Neutrophil (primary cell): Measurements from ENCODE around the gene NFIA.

Experiments used
- H3K27ac ChIP-seq: fragments of 200-600 bp; sonication (generic); 2 replicates; pipeline ENCODE4 v1.5.1; 2016; ENCODE audit warnings: mild to moderate bottlenecking, moderate library complexity
- H3K27me3 ChIP-seq: fragments of 200-600 bp; sonication (generic); 2 replicates; pipeline ENCODE4 v1.6.0; 2016; ENCODE audit warnings: mild to moderate bottlenecking
- H3K36me3 ChIP-seq: fragments of 200-600 bp; sonication (generic); 2 replicates; pipeline ENCODE4 v1.5.1; 2017
- H3K4me1 ChIP-seq, 2 experiments: fragments of 200-600 bp in 1 of 2; sonication (generic) in 1 of 2; 1 replicate in 1 of 2; 2 replicates in 1 of 2; pipeline versions ENCODE4 v1.5.1 to v1.6.1; 2013 to 2016; ENCODE audit warnings: low read depth in 1 of 2, low read length in 1 of 2, mild to moderate bottlenecking in 1 of 2, moderate library complexity in 1 of 2; ENCODE audit not compliant: control insufficient read depth in 1 of 2, insufficient read depth in 1 of 2
- H3K4me3 ChIP-seq, 2 experiments: fragments of 200-600 bp in 1 of 2; sonication (generic) in 1 of 2; 1 replicate in 1 of 2; 2 replicates in 1 of 2; pipeline ENCODE4 v1.5.1; 2013 to 2016; ENCODE audit warnings: low read depth in 1 of 2, low read length in 1 of 2, mild to moderate bottlenecking in 1 of 2, moderate library complexity in 1 of 2
- H3K9me3 ChIP-seq: fragments of 200-600 bp; sonication (generic); 2 replicates; pipeline ENCODE4 v1.5.1; 2016
- CTCF ChIP-seq: fragments of 200-600 bp; sonication (generic); IDR thresholded peaks from 2 replicates; pipeline ENCODE4 v1.5.1; 2016; ENCODE audit warnings: antibody characterized with exemption

The NFIA gene

DNA sequence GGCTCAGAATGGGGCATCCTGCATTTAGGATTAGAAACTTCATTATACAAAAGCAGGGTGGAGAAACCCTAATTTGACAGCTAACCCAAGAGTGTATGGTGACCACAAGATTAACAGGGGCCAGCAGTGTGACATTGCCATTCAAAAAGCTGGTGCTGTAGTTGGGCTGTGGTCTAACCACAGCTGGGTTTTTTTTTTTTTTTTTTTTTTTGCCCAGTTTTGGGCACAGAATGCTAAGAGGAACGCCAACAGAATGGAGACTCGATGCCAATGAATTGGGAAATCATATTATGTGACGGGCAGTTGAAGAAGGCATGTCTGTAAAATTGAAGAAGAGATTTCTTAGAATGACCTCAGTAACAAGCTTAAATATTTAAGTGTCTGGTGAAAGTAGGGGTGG lies 58.4 kb downstream of the NFIA start:
- no peak overlapping the region for H3K4me3 ChIP-seq
- H3K9me3 ChIP-seq: no peaks in the 10 kb centered on the region
- H3K36me3 ChIP-seq: no peaks in the 10 kb centered on the region
- H3K4me1 ChIP-seq: peaks cover 0 to 9% of the 10 kb centered on the region in 2 experiments
- no peak overlapping the region for H3K27ac ChIP-seq
- no peak for TF ChIP-seq CTCF
- H3K27me3 ChIP-seq: no peaks in the 10 kb centered on the region

DNA sequence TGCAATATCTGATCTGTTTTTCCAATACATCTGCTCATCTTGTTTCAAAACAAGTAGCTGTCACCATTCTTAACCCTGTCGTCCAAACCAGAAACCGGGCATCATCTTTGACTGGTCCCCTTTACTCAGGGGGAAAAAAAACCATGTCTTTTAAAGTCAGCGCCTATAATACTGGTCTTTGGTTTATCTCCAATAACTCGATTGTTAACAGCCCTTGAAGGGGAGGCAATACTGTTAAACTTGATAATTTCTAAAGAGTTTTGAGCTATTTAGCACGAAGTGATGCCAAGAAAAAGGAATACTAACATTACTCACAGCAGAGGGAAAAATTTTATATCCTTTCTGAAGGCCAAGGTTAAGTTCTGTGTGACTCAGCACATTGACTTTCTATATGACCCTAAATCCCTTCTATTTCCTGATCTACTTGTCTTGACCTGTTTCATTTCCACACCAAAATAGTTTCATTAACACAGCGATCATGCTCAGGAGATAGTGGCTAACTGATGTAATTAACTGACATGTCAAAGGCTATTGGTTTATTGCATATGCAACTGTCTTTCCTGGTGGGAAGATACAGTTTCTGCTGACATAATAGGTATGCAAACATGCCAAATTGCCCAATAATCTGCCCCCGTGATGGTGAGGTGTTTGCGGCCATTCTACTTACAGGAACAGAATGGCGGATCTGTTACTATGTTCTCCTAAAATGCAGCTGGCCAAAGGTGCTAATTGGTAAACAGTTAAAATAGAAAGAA lies 59.1 kb downstream of the NFIA start:
- Histone ChIP-seq H3K4me1 (peaks cover 0 to 9% of the 10 kb centered on the region in 2 experiments), H3K4me3 (no peak overlapping the region), H3K36me3 (no peaks in the 10 kb centered on the region), H3K27ac (no peak overlapping the region), H3K9me3 (no peaks in the 10 kb centered on the region), H3K27me3 (no peaks in the 10 kb centered on the region)
- TF ChIP-seq CTCF: no peak

- TF ChIP-seq CTCF: no peak
- Histone ChIP-seq H3K4me3 (no peak overlapping the region), H3K27ac (no peak overlapping the region), H3K27me3 (no peaks in the 10 kb centered on the region), H3K36me3 (no peaks in the 10 kb centered on the region), H3K9me3 (no peaks in the 10 kb centered on the region), H3K4me1 (peaks cover 0 to 9% of the 10 kb centered on the region in 2 experiments)
Measured at GRCh38 chr1:61142043-61142440, 59.7 kb downstream of the NFIA start.

GRCh38 chr1:61142726-61143500 lies 60.6 kb downstream of the NFIA start:
- Histone ChIP-seq H3K4me3 (no peak overlapping the region), H3K4me1 (peaks cover 0 to 9% of the 10 kb centered on the region in 2 experiments), H3K27me3 (no peaks in the 10 kb centered on the region), H3K36me3 (no peaks in the 10 kb centered on the region), H3K27ac (no peak overlapping the region), H3K9me3 (no peaks in the 10 kb centered on the region)
- TF ChIP-seq CTCF: no peak

GRCh38 chr1:61143821-61144424 lies 61.6 kb downstream of the NFIA start:
- peaks cover 0 to 9% of the 10 kb centered on the region in 2 experiments for H3K4me1 ChIP-seq
- no peaks in the 10 kb centered on the region for H3K36me3 ChIP-seq
- H3K27me3 ChIP-seq: no peaks in the 10 kb centered on the region
- H3K4me3 ChIP-seq: no peak overlapping the region
- no peaks in the 10 kb centered on the region for H3K9me3 ChIP-seq
- no peak for TF ChIP-seq CTCF
- no peak overlapping the region for H3K27ac ChIP-seq
